Kidney (tissue), 14 donors: ENCODE results near the gene DR1. TPM values are rescaled to one million over a fixed set of nuclear protein-coding genes. Genes with fewer than 3 reads are reported as not detected.
"Not testable (repeated sequence)": the region's sequence is repeated elsewhere in the genome, so short reads cannot be mapped to it uniquely, and the experiment has no call there.

Source experiments
- DNase-seq, 5 donors: peaks; one replicate each; pipeline ENCODE4 v3.0.0-alpha.2; 2013 to 2020
- FAIRE-seq: peaks from 2 replicates; lab custom pipeline; 2012; peaks lifted over from hg19 to GRCh38; lab: Jason Lieb, UNC
- H3K27ac ChIP-seq, 2 donors: one replicate each; pipeline ENCODE4 v1.7.0; 2013; ENCODE audit warnings: low read depth in 2 of 2, low read length in 2 of 2, inconsistent platforms in 1 of 2
- H3K27me3 ChIP-seq: one replicate; pipeline ENCODE4 v1.7.1; 2013; ENCODE audit warnings: low read length, inconsistent platforms; ENCODE audit not compliant: control insufficient read depth, insufficient read depth
- H3K36me3 ChIP-seq, 3 donors: one replicate each; pipeline versions ENCODE4 v1.7.0 to v1.7.1; 2013; ENCODE audit warnings: low read length in 3 of 3, control low read depth in 1 of 3, inconsistent platforms in 1 of 3; ENCODE audit not compliant: insufficient read depth in 3 of 3, control insufficient read depth in 2 of 3
- H3K4me1 ChIP-seq, 3 donors: one replicate each; pipeline versions ENCODE4 v1.7.0 to v1.7.1; 2013; ENCODE audit warnings: low read length in 3 of 3, inconsistent platforms in 1 of 3, low read depth in 1 of 3; ENCODE audit not compliant: control insufficient read depth in 2 of 3, insufficient read depth in 2 of 3
- H3K4me3 ChIP-seq, 3 donors: one replicate each; pipeline versions ENCODE4 v1.7.0 to v1.8.1; 2013; ENCODE audit warnings: low read length in 3 of 3, control low read depth in 1 of 3, inconsistent platforms in 1 of 3
- H3K9ac ChIP-seq, 3 donors: one replicate each; pipeline versions ENCODE4 v1.7.0 to v1.7.1; 2013; ENCODE audit warnings: low read length in 3 of 3, control low read depth in 1 of 3, inconsistent platforms in 1 of 3
- H3K9me3 ChIP-seq, 3 donors: one replicate each; pipeline versions ENCODE4 v1.7.0 to v1.7.1; 2013; ENCODE audit warnings: low read length in 3 of 3, control low read depth in 1 of 3, inconsistent platforms in 1 of 3; ENCODE audit not compliant: control insufficient read depth in 2 of 3, insufficient read depth in 1 of 3
- intact Hi-C: fragments of 100-400 bp; cut with DNase I; formaldehyde crosslinking; loops from one replicate; pipeline ENCODE4 v1.11.1; 2022
- polyA plus RNA-seq: library from polyadenylated mRNA; stranded (reverse); fragments of 350-450 nt; fragmentation: Illumina TruSeq; extraction: RNeasy Lipid Tissue Mini Kit (QIAGEN cat#74804); gene quantifications from one replicate; pipeline ENCODE4 v1.2.3, GENCODE V29; 2014; ENCODE audit warnings: low read depth, low replicate concordance; ENCODE audit not compliant: insufficient read depth
- total RNA-seq: library from RNA; stranded (reverse); fragmentation: NEBNext Ultra II Directional; extraction: Animal tissue kit (Norgen Biotek cat#: 25700); gene quantifications from one replicate; pipeline ENCODE4 v1.2.1, GENCODE V29; 2021
- TF ChIP-seq, protein P1 (sequence below): IDR thresholded peaks from 3 replicates; pipeline ENCODE4 v1.5.1; 2012; ENCODE audit warnings: mild to moderate bottlenecking, moderate library complexity, borderline replicate concordance; ENCODE audit not compliant: insufficient read depth; ENCODE audit errors: extremely low read depth
- donor health status: control.
- donor health status: control.
- donor health status: control.
- donor health status: control.
- donor health status: control.
- donor health status: DM: yes; HTN: yes; CAD: no.
- donor health status: Normal renal cell carcinoma (clear cell type).

Gene DR1
- total and polyA plus RNA-seq, 2 donors from 2014 or later, result 15.6 to 49.8 TPM

DNA sequence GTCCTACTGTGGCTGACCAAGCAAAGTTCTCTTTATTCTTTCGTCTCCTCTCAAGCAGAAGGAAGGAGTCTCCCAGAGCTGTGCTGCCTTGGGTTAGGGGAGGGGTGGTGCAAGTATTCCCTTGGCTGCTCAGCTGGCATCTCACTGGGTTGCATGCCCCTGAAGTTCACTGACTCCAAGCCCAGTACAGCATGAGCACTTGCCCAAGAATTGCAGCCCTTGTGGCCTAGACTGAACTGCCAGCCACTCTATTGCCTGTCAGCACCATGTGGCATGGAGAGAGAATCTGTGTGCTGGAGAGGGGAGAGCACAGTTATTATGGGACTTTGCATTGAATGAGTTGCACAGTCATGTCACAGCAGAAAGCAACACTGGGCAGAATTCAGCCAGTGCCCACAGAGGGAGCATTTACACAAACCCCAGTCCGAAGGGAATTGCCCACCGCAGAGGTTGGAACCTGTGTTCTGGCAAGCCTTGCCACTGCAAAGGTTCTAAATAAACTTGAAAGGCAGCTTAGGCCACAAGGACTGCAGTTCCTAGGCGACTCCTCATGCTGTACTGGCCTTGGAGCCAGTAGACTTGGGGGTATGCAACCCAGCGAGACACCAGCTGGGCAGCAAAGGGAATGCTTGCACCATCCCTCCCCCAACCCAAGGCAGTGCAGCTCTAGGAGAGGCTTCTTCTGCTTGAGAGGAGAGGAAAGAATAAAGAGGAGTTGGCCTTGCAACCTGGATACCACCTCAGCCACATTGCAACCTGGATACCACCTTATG is 28.8 kb downstream of the DR1 start:
- no peak for FAIRE-seq

DNA sequence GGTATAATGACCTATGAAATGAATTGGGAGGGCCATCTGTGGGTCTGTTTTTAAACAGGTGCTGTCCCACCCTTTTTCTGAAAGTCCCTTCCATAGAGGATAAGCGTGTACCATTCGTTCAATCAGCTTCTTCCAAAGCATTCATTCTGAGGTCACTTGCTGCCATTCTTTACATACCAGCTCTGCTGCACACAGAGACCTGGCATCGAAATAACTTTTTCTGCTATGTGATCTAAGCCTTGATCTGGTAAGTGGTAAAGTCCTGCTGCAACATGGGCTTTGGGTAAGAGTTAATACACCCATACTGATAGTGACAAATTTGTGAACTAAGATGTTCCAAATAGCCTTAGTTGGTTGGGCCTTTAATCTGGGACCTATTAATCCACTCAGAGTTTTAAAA is 38.9 kb downstream of the DR1 start:
- intact Hi-C loops, result no loop called here

More for the DNA sequence above, 28.8 kb downstream of the DR1 start:
- Histone ChIP-seq H3K9ac (no peak overlapping the region), H3K36me3 (no peaks in the 10 kb centered on the region), H3K4me1 (no peaks in the 10 kb centered on the region), H3K9me3 (no peaks in the 10 kb centered on the region), H3K27ac (no peak overlapping the region), H3K4me3 (no peak overlapping the region), H3K27me3 (no peaks in the 10 kb centered on the region)
- intact Hi-C loops, result no loop called here
- DNase-seq, result no peak
- TF ChIP-seq, protein P1, sequence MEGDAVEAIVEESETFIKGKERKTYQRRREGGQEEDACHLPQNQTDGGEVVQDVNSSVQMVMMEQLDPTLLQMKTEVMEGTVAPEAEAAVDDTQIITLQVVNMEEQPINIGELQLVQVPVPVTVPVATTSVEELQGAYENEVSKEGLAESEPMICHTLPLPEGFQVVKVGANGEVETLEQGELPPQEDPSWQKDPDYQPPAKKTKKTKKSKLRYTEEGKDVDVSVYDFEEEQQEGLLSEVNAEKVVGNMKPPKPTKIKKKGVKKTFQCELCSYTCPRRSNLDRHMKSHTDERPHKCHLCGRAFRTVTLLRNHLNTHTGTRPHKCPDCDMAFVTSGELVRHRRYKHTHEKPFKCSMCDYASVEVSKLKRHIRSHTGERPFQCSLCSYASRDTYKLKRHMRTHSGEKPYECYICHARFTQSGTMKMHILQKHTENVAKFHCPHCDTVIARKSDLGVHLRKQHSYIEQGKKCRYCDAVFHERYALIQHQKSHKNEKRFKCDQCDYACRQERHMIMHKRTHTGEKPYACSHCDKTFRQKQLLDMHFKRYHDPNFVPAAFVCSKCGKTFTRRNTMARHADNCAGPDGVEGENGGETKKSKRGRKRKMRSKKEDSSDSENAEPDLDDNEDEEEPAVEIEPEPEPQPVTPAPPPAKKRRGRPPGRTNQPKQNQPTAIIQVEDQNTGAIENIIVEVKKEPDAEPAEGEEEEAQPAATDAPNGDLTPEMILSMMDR, result no peak

DNA sequence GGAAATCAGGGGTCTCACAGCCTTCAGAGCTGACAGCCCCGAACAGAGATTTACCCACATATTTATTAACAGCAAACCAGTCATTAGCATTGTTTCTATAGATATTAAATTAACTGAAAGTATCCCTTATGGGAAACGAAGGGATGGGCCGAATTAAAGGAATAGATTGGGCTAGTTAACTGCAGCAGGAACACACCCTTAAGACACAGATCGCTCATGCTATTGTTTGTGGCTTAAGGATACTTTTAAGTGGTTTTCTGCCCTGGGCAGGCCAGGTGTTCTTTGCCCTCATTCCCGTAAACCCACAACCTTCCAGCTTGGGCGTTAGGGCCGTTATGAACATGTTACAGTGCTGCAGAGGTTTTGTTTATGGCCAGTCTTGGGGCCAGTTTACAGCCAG is 40.6 kb downstream of the DR1 start:
- H3K36me3 ChIP-seq, H3K9me3 ChIP-seq, DNase-seq, H3K27ac ChIP-seq, H3K4me3 ChIP-seq, H3K27me3 ChIP-seq, FAIRE-seq, H3K4me1 ChIP-seq, intact Hi-C loops, H3K9ac ChIP-seq: not testable (repeated sequence)

More for the DNA sequence above, 38.9 kb downstream of the DR1 start:
- Histone ChIP-seq H3K36me3 (no peaks in the 10 kb centered on the region), H3K27ac (no peak overlapping the region), H3K27me3 (no peaks in the 10 kb centered on the region), H3K4me1 (no peaks in the 10 kb centered on the region), H3K9me3 (peaks cover 0 to 8% (median 6%) of the 10 kb centered on the region in 3 donors), H3K4me3 (no peak overlapping the region), H3K9ac (no peak overlapping the region)
- FAIRE-seq (no peak), DNase-seq (no peak)
- TF ChIP-seq, protein P1, result no peak

DNA sequence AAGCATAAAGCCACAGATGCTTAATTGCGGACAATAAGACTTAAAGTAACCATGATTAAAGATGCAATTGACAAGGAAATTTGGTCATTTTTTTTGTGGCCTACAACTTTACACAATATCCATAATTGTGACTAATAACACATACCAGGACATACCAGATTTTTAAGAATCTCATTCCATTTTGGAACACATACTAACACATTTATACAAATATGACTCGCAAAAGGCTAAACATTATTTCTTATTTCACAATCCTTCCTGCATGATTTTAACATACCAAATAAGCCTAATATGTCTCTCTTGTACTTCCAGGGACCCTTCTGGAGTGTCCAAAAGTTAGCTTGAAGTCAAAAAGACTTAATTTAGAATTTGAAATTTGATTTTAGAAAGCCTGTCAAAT is 48.8 kb downstream of the DR1 start:
- H3K9me3 ChIP-seq, result no peaks in the 10 kb centered on the region
- H3K27me3 ChIP-seq, result no peaks in the 10 kb centered on the region
- no peaks in the 10 kb centered on the region for H3K4me1 ChIP-seq
- TF ChIP-seq, protein P1, result no peak
- intact Hi-C loops, result no loop called here
- FAIRE-seq (no peak), DNase-seq (no peak)
- H3K4me3 ChIP-seq, result no peak overlapping the region
- no peak overlapping the region for H3K27ac ChIP-seq
- no peaks in the 10 kb centered on the region for H3K36me3 ChIP-seq
- no peak overlapping the region for H3K9ac ChIP-seq
